OCI-LY1 (cell line): Measurements from ENCODE around the gene LBX2.

Source experiments
- EZH2 ChIP-seq: fragments of 200-600 bp; sonication (generic), shearing (Covaris generic); IDR thresholded peaks from 2 replicates; pipeline ENCODE4 v1.8.0; 2017; ENCODE audit warnings: borderline replicate concordance, mixed run types, mild to moderate bottlenecking, antibody characterized with exemption, low read length, moderate library complexity, mixed read lengths
- TF ChIP-seq, protein P1 (sequence below): fragments of 200-600 bp; sonication (generic), shearing (Covaris generic); IDR thresholded peaks from 2 replicates; pipeline ENCODE4 v1.5.1; 2017; ENCODE audit warnings: mild to moderate bottlenecking, antibody characterized with exemption, low read length, moderate library complexity, mixed read lengths

DNA sequence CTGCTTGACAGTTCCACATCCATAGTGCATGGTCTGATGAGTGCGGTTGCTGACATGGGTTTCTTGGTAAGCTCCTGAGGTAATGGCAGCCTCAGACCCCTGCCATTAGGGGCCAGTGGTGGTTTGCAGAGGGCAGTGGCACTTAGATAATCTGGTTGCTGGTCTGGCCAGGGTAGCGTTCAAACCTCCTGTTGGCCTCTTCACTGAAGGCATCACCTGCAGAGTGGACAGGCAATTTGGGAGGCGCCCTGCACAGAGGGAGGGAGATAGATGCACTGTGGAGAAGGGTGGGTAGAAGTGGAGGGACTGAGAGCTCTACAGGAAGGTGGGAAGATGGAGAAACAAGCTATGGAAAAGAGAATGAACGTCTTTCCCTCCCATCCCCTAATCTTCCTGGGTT lies 34.1 kb upstream of the LBX2 start:
- TF ChIP-seq, protein P1, sequence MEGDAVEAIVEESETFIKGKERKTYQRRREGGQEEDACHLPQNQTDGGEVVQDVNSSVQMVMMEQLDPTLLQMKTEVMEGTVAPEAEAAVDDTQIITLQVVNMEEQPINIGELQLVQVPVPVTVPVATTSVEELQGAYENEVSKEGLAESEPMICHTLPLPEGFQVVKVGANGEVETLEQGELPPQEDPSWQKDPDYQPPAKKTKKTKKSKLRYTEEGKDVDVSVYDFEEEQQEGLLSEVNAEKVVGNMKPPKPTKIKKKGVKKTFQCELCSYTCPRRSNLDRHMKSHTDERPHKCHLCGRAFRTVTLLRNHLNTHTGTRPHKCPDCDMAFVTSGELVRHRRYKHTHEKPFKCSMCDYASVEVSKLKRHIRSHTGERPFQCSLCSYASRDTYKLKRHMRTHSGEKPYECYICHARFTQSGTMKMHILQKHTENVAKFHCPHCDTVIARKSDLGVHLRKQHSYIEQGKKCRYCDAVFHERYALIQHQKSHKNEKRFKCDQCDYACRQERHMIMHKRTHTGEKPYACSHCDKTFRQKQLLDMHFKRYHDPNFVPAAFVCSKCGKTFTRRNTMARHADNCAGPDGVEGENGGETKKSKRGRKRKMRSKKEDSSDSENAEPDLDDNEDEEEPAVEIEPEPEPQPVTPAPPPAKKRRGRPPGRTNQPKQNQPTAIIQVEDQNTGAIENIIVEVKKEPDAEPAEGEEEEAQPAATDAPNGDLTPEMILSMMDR: no peak
- TF ChIP-seq EZH2: no peak
